AG04449 (cell line): ENCODE results near the gene TP53BP1.
"Not testable (repeated sequence)": the region's sequence is repeated elsewhere in the genome, so short reads cannot be mapped to it uniquely, and the experiment has no call there.

Source experiments
- CTCF ChIA-PET: fragments of 350-600 bp; formaldehyde crosslinking; extraction: SDS; loops from one replicate; lab custom pipeline; 2021; ENCODE audit warnings: antibody characterized with exemption; lab: Yijun Ruan, JAX
- POLR2A ChIA-PET: fragments of 400-600, 350-600 bp; formaldehyde crosslinking; extraction: SDS; loops from one replicate; lab custom pipeline; 2020; ENCODE audit warnings: antibody characterized with exemption, inconsistent platforms; lab: Yijun Ruan, JAX
- DNase-seq: peaks from one replicate; pipeline ENCODE4 v3.0.0-alpha.2; 2010; ENCODE audit warnings: low read depth, low spot score
- H3K4me3 ChIP-seq: 2 replicates; pipeline ENCODE4 v1.5.1; 2011; ENCODE audit warnings: low read depth, mild to moderate bottlenecking, control low read depth, low read length
- TF ChIP-seq, protein P1 (sequence below): IDR thresholded peaks from one replicate; pipeline ENCODE4 v1.5.1; 2011; ENCODE audit warnings: mild to moderate bottlenecking, moderate library complexity, low read length, control low read depth, inconsistent platforms; ENCODE audit not compliant: insufficient read depth; ENCODE audit errors: missing control alignments

Gene TP53BP1, protein sequence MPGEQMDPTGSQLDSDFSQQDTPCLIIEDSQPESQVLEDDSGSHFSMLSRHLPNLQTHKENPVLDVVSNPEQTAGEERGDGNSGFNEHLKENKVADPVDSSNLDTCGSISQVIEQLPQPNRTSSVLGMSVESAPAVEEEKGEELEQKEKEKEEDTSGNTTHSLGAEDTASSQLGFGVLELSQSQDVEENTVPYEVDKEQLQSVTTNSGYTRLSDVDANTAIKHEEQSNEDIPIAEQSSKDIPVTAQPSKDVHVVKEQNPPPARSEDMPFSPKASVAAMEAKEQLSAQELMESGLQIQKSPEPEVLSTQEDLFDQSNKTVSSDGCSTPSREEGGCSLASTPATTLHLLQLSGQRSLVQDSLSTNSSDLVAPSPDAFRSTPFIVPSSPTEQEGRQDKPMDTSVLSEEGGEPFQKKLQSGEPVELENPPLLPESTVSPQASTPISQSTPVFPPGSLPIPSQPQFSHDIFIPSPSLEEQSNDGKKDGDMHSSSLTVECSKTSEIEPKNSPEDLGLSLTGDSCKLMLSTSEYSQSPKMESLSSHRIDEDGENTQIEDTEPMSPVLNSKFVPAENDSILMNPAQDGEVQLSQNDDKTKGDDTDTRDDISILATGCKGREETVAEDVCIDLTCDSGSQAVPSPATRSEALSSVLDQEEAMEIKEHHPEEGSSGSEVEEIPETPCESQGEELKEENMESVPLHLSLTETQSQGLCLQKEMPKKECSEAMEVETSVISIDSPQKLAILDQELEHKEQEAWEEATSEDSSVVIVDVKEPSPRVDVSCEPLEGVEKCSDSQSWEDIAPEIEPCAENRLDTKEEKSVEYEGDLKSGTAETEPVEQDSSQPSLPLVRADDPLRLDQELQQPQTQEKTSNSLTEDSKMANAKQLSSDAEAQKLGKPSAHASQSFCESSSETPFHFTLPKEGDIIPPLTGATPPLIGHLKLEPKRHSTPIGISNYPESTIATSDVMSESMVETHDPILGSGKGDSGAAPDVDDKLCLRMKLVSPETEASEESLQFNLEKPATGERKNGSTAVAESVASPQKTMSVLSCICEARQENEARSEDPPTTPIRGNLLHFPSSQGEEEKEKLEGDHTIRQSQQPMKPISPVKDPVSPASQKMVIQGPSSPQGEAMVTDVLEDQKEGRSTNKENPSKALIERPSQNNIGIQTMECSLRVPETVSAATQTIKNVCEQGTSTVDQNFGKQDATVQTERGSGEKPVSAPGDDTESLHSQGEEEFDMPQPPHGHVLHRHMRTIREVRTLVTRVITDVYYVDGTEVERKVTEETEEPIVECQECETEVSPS (N-terminal part only)

DNA sequence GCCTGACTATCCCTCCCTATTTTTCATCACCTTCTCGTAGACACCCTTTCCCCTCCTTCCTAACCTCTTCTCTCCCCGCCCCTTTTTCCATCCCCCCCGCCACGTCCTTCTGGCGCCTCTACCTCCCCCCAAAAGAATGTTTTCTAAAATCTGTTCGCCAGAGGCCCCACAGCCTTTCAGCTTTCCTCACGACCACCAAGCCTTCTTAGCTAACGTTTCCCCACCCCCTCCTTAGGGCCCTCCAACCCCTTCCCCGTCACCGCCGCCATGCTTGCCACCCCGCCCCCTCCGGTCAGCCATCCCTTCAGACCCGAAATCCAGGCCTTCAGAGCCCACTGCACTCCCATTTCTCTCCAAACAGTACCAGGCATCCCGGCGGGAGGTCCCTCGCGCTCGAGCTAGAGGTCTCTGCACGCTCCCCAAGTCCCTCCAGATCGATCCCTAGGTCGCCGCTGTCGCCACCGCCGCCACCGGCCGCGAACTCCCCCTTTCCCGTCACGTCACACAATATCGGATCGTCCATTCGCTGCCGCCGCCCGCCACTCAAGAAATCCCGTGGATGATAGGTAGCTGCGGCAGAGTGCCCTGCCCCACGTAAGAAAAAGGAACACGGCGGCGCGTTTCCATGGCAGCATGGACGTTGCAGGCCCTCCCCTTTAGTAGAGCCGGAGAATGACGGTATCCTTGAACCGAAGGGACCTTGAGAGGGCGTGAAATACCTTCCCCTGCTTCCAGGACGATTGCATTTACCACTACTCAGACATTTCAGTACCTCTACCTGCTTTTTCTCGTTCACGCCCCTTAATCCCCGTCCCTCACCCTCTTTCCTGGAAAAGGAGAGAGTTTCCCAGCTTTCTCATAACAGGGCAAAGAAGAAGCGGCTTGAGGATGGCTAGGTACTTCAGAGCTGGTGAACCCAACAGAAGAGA is at the start of gene TP53BP1:
Gene TP53BP1 (minus strand): TSS at position 484 of the 929 bp plus-strand sequence. CDS start 113 bp downstream, at position 371.
- POLR2A ChIA-PET: interaction anchor here (2.3 kb wide), 1 partner anchor 18 kb away, joined by 16 read pairs; no protein-coding TSS in a partner anchor
- peak within 1 kb of the TSS; percentile 94 for H3K4me3 ChIP-seq
- CTCF ChIA-PET: interaction anchor here (1.2 to 2.0 kb wide), 3 partner anchors 13 to 22 kb away, joined by 3 to 14 read pairs (median 6); no protein-coding TSS in a partner anchor
- peak; percentile 64 for DNase-seq
- TF ChIP-seq, protein P1, sequence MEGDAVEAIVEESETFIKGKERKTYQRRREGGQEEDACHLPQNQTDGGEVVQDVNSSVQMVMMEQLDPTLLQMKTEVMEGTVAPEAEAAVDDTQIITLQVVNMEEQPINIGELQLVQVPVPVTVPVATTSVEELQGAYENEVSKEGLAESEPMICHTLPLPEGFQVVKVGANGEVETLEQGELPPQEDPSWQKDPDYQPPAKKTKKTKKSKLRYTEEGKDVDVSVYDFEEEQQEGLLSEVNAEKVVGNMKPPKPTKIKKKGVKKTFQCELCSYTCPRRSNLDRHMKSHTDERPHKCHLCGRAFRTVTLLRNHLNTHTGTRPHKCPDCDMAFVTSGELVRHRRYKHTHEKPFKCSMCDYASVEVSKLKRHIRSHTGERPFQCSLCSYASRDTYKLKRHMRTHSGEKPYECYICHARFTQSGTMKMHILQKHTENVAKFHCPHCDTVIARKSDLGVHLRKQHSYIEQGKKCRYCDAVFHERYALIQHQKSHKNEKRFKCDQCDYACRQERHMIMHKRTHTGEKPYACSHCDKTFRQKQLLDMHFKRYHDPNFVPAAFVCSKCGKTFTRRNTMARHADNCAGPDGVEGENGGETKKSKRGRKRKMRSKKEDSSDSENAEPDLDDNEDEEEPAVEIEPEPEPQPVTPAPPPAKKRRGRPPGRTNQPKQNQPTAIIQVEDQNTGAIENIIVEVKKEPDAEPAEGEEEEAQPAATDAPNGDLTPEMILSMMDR: no peak

DNA sequence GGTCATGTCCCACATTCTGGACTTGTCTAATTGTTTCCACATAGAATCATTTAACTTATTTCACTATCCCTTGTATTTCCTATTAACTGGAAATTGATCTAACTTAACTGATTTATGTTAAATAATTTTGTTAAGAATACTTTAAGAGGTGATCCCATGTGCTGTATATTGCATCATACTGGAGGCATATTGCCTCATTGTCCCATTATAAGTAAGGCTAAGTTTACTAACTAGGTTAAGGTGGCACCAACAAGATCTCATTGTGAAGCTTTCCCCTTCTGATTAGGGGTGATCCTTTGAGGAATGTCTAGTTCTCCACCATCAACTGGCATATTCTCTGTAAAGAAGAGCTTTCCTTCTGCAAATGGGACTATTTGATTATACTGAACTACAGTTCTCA is 48.8 kb upstream of the TP53BP1 start:
- no peak for DNase-seq
- CTCF ChIA-PET: interaction anchor here (1.3 kb wide), 1 partner anchor 118 kb away, joined by 3 read pairs; no protein-coding TSS in a partner anchor
- TF ChIP-seq, protein P1: no peak
- POLR2A ChIA-PET: no interaction called here
- no peak overlapping the region for H3K4me3 ChIP-seq

DNA sequence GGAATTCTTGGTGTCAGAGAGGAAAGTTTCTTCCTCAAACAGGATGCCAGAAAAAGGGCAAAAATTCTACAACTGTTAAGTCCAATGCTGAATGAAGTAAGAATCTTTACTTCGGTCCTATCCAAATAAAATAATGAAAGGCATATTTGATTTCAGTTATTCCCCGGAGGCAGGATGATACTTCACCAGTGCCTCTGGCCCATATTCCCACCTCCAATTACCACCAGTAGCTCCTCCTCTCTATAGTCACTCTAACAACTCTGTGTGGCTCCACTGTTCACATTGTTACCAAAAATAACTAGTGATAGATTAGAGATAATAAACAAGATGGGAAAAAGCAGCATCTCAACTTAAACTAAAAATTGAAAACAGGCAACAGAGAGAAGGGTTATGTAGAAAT is 45.1 kb upstream of the TP53BP1 start:
- ChIA-PET CTCF (interaction anchor here (1.6 kb wide), 1 partner anchor 11 kb away, joined by 3 read pairs; no protein-coding TSS in a partner anchor), POLR2A (no interaction called here)
- no peak overlapping the region for H3K4me3 ChIP-seq
- DNase-seq: no peak
- TF ChIP-seq, protein P1: no peak

DNA sequence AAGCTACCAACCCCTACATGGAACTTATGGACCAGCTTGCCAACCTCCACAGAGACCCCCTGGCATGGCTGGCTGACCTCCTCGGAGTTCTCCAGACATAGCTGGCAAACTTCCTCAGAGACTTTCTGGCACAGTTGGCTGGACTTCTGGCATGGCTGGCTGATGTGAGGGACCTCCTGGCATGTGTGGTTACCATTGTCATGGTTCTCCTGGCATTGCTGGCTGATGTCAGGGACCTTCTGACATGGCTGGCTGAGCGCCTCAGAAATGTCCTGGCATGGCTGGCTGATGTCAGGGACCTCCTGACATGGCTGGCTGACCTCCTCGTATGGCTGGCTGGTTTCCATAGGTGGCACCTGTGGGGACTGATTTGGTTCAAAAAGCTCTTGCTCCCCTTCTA is 41.9 kb upstream of the TP53BP1 start:
- POLR2A ChIA-PET: no interaction called here

DNA sequence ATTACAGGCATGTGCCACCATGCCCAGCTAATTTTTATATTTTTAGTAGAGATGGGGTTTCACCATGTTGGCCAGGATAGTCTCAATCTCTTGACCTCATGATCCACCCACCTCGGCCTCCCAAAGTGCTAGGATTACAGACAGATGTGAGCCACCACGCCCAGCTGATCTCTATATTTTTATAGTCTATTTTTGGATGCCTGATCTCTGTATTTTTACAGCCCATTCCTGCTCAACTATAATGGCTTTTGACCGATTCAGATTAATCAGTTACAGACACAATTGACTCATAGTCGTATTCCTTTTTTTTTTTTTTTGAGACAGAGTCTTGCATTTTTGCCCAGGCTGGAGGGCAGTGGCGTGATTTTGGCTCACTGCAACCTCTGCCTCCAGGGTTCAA is 39.9 kb upstream of the TP53BP1 start:
- not testable (repeated sequence) for H3K4me3 ChIP-seq, DNase-seq
- CTCF ChIA-PET: interaction anchor here (1.3 kb wide), 1 partner anchor 13 kb away, joined by 4 read pairs; no protein-coding TSS in a partner anchor
- POLR2A ChIA-PET: interaction anchor here (0.7 to 1.0 kb wide), 2 partner anchors 10 to 27 kb away, joined by 3 read pairs; no protein-coding TSS in a partner anchor

More for the DNA sequence above, 41.9 kb upstream of the TP53BP1 start:
- no peak overlapping the region for H3K4me3 ChIP-seq
- no peak for DNase-seq
- TF ChIP-seq, protein P1: no peak
- CTCF ChIA-PET: no interaction called here
